ENCODE results near the gene SNRPB2.
A peak's percentile ranks its signal among the peaks of the same experiment; 100 is the strongest.

SNRPB2 gene

DNA sequence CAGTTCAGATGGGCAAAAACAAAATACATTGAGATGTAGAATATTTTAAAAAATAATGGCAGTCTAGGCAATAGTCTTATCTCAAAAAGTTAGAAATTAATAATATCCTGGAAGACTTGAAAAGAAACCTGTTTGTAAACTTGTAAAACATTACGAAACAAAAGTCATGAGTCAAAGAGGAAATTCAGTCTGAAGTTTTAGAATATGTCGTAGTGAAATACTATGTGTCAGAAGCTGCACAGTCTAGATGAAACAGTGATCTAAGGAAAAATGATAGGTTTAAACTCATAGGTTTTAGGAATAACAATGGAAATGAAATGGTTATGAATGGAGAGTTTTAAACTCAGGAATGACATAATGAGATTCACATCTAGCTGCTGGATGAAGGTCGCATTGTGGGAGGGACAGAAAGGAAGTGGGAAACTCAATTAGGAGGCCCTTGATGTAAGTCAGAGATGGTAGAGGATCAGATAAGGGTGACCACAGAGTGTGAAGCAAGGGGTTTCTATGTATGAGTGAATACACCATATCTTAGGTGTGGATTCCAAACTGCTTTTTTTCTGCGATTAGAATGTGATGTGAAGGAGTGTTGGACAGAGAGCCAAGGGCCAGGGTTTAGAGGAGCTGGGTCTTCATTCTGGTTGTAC, 2.8 kb downstream of the SNRPB2 start:
- DNase-seq = no peak

- no peak for DNase-seq
Measured at GRCh38 chr20:16740365-16741072, 10.7 kb downstream of the SNRPB2 start.

DNA sequence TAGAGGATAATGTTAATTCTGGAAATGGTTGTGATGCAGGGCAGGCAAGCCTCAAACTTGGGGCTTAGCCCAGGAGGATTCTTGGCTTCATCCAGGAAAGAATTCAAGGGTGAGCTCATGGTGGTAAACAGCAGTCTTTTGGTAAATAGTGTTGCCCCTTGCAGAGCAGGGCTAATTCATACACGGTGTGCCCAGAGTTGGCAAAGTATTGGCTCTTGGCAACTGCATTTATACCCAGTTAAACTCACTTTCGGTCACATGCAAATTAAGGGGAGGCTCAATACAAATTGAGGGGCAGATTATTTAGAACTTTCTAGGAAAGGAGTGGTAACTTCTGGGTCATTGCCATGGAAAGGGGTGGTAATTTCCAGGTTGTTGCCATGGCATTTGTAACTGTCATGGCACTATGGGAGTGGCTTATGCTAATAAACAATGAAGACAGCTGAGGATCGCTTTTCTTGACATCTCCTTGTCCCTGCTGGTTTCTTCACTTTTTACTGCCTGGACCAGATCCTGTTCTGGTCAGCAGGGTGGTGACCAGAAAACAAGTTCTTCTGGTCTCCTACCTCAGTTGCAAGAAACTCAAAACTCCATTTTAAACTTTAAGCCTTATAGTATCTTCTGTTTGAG, 14.5 kb downstream of the SNRPB2 start:
- peak in 11 of 51 donors; percentile 3 to 45 (median 14) for DNase-seq

DNA sequence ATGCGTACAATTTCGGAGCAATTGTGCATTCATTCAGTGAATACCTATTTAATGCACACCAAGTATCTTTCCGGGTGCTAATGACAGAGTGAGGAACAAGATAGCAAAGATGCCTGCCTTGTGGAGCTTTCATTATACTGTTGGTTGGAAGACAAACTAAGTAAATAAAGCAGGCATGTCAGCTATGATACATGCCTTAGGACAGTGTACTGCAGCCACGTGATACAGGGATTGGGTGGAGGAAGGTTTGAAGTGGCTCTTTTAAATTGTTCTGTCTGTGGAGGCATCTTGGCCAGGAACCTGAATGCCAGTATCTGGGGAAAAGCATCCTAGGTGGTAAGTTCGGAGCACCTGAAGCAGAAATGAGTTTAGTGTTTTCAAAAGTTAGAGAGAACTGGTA, 15.4 kb downstream of the SNRPB2 start:
- no peak for DNase-seq

- no peak for DNase-seq
Measured at GRCh38 chr20:16747291-16747811, 17.5 kb downstream of the SNRPB2 start.

DNA sequence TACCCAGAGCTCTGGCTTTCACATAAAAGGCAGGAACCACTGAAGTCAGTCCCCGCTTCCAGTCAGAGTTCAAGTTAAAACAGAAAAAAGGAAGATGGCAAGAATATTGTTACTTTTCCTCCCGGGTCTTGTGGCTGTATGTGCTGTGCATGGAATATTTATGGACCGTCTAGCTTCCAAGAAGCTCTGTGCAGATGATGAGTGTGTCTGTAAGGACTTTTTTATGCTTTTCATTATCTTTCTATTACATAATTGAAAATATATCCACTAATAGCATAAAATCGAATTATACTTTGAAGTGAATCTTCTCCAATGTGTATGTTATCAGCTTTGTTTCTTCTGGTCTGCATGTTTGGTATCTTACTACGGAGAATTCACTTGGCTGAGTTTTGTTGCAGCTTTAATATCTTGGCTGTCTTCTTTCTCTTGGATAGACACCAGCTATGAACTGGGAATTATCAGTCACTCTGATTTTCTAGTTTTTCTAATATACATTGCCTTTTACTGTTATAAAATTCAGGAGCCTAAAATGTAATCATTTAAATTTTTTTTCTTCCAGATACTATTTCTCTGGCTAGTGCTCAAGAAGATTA, 18.6 kb downstream of the SNRPB2 start, which contains the start of gene OTOR:
OTOR (plus strand) TSS at position 51 of the 593 bp plus-strand sequence; CDS start at position 95, 44 bp downstream.
- no peak for DNase-seq

DNA sequence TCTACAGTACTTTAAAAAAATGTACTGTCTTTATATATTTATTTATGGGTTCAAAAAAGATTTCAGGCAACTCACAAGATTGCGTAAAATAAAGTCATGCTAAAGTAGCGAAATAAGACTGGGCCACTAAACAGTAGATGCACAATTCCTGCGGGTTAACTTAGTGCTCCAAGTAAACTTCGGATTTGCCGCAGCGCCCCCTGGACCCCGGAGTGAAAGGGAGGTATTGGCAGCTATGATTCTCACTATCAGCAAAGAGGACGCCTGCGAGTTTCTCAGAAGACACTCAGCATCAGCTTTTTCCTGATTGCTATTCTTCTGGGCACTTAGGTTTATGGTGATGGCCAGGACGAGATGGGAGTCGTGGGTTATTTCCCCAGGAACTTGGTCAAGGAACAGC, 19.7 kb downstream of the SNRPB2 start:
- DNase-seq = no peak

- DNase-seq = no peak
Measured at GRCh38 chr20:16752082-16752481, 22.3 kb downstream of the SNRPB2 start.

DNA sequence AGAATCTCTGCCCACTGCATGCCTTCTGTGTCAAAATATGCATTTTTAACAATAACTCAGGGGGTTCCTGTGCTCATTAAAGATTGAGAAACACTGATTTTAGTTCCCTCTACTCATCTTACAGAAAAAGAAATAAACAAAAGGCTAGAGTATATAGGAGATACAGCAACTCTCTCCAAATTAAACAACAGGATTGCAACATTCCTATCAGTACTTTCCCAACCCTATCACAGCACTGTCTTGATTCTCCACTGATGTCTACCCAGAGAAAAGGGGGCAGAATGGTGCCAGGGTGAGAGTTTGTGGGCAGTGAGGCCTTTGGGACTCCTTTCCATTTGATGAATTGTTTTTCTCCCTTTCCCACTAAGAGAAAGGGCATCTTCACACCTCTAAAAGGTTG, 23.1 kb downstream of the SNRPB2 start:
- DNase-seq = no peak

GRCh38 chr20:16758454-16759180, 28.8 kb downstream of the SNRPB2 start:
- DNase-seq = no peak

DNA sequence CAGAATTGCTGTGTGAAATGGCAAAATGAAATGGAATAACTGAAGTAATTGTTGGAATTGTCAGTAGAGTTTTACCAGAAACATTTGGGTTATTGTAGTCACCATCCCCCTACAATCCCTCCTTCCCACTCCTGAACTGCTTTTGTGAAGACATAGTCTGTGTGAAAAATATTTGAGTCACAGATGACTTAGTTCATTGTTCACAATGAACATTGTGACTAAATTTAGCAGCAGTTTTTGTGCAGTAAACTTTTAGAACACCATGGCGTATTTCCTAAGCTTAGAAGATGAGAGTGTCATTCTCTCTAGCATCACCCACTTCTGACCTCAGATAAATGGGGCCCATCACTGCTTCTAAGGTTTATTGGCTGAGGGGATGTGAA, 29.3 kb downstream of the SNRPB2 start:
- DNase-seq = peak in 1 of 51 donors; percentile 38

- no peak for DNase-seq
Measured at GRCh38 chr20:16760431-16761304, 30.8 kb downstream of the SNRPB2 start.

GRCh38 chr20:16761305-16761829, 31.5 kb downstream of the SNRPB2 start:
- peak in 34 of 51 donors; percentile 3 to 75 (median 31) for DNase-seq

DNA sequence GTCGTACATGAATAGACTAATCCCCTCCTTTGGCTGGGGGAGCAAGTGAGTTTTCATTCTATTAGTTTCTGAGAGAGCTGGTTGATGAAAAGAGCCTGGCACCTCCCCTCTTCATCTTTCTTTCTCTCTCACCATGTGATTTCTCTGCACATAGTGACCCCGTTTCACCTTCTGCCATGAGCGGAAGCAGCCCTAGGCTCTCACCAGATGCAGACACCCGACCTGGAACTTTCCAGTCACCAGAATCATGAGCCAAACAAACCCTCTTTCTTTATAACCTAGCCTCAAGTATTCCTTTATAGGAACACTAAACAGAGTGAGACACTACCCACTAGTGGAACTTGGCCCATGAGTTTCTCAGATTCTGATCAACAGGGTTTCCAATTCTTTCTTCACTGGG, 34.7 kb downstream of the SNRPB2 start:
- DNase-seq = no peak

DNA sequence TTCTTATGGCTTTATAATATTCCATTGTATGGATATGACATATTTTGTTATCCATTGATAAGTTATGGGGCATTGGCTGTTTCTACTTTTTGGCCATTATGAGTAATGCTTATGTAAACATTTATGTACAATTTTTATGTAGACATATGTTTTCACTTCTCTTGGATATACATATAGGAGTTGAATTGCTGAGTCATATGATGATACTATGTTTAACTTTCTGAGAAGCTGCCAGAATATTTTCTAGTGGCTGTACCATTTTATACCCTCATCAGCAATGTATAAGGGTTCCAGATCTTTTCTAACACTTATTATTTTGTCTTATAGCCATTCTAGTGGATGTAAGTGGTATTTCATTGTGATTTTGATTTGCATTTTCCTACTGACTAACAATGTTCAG, 41.4 kb downstream of the SNRPB2 start:
- DNase-seq = no peak

- no peak for DNase-seq
Measured at GRCh38 chr20:16775961-16776360, 46.1 kb downstream of the SNRPB2 start.

DNA sequence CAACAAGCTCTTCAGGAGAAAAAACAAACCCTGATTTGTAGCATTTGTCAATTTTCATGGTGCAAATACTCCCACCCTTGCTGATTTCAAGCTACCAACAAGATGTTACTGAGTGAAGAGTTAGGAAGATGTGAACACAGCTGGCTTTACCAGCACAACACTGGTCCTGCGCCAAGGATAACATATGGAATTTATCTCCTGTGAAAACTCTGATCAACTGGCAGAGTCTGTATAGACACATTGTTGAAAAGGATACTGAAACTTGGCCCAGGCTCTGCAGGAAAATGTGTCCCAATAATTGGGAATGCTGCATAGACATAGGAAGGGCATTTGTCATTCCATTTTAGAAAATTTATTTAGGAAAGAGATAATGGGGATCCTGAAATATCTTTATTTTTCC, 47.3 kb downstream of the SNRPB2 start:
- no peak for DNase-seq

GRCh38 chr20:16778159-16778558, 48.3 kb downstream of the SNRPB2 start:
- DNase-seq = no peak

- DNase-seq = no peak
Measured at GRCh38 chr20:16781496-16781895, 51.7 kb downstream of the SNRPB2 start.

DNA sequence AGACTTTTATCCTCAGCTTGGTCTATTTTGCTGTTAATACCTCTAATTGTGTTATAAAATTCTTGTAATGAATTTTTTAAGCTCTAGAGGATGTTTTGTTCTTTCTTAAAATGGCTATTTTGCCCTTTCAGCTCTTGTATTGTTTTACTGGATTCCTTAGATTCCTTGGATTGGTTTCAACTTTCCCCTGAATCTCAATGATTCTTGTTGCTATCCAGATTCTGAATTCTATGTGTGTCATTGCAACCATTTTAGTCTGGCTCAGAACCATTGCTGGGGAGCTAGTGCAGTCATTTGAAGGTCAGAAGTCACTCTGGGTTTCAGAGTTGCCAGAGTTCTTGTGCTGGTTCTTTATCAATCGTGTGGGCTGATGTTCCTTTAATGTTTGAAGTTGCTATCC, 55.4 kb downstream of the SNRPB2 start:
- no peak for DNase-seq
